AG08395 (cell line): ENCODE measurements around the gene CYRIA.

ENCODE experiments used
- DNase-seq: peaks from one replicate; pipeline ENCODE4 v3.0.0; 2012; ENCODE audit warnings: mixed read lengths, low spot score

CYRIA gene

GRCh38 chr2:16665748-16666448 lies at the start of gene CYRIA:
Gene CYRIA, minus strand, starts transcription at chr2:16665834. Its CDS starts 77,715 bp downstream, at chr2:16588119.
- DNase-seq: peak; percentile 52

DNA sequence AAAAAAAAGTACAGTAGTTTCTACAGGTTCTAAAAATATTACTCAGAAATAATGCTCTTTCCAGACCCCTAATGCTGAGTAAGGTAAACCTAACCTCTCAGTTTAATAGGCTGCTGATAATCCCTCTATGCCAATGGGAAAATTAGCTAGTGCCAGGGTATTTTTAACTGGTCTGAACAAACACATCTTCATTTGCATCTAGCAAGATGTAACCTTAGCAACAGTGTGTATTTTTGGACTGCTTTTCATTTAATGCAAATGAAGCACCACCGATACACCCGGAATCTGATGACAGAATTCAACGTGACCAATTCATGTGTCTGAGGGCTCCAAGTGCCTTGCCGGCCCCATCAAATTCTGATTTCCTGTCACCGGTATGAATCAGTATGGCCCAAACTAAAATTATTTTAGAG lies 47.4 kb upstream of the CYRIA start:
- no peak for DNase-seq

DNA sequence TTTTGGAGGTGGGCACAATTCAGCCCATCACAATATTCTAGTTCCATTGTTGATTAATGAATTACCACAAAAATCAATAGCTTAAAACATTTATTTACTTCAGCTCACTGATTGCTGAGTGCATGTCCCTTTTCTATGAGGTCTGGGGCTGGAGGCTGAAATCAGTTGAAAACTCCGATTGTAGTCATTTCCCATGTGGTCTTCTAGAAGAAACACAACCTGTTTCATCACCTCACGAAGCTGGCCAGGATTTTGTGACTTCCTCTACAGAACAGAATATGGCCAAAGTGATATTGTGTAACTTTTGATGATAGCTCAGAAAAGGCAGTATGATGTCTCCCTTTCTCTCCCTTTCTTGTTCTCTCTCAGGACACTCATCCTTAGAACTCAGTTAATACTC lies 44.1 kb upstream of the CYRIA start:
- DNase-seq: no peak

- DNase-seq: no peak
Observed at GRCh38 chr2:16708173-16708572, 42.5 kb upstream of the CYRIA start.

DNA sequence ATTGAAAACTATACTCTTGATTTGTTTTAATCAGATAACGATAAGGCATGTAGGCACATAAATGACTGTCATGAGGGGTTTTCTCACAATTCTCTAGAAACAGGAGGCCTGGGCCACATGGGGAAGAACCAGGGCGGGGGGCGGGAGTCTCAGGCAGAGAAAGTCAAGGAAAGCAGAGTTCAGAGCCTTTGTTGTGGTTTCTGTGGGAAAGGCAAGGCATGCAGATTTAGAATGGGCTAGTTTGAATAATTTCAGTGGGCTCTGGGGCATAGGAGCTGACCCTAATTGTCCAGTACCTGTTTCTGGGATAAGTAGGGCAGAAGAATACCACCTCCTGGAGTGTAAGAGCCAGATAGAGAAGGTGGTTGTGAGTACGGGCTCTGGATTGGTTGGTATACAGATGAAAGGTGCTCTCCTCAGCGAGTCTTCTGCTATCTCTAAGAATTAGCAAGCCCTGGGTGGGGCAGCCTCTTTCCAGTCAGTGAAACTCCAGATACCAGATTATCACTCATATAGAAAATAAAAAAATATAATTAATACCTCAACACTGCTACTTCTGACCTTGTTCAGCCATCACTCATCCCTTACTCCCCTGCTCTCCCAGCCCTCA lies 41.5 kb upstream of the CYRIA start:
- DNase-seq: no peak

DNA sequence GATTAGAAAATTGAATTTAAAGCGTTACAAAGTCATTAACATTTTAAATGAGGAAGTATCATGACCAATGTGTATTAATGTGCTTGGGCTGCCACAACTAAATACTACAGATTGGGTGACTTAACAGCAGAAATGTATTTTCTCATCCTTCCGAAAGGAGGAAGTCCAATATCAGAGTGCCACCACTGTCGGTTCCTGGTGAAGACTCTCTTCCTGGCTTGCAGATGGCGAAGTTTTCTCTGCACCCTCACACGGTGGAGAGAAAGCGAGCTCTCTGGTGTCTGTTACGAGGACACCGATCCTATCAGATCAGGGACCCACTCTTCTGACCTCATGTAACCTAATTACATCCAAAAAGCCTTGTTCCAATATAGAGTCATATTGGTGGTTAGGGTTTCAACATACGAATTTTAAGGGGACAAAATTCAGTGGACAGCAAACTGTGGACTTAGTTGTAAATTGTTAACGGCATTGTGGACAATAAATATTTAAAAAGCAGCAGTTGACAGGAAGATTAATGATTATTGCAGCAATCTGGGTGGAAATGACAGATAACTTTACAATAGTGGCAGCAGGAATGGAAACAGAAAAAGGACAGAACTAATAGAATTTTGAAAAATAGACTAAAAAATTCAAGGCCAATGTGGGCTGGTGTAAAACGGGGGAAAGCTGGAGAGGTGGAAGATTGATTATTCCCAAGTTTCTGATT lies 35.1 kb upstream of the CYRIA start:
- no peak for DNase-seq

GRCh38 chr2:16693854-16694253 lies 28.2 kb upstream of the CYRIA start:
- no peak for DNase-seq

- DNase-seq: no peak
Observed at GRCh38 chr2:16691261-16691660, 25.6 kb upstream of the CYRIA start.

DNA sequence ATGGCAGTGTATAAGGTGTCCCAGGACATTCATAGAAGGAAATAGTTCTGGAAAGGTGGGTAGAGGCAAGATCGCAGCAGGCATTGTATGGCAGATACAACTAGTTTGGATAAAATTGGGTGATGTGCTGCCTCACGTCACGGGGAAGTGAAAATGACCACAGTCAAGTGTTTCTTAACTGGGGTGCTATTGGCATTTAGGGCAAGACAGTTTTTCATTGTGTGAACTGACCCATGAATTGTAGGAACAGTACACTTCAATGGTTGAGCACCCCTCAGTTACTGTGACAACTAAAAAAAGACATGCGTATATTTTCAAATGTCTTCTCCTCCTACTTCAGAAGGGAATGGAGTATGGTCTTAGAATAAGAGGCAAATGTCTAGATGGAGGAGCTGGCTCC lies 22.3 kb upstream of the CYRIA start:
- no peak for DNase-seq

- DNase-seq: no peak
Observed at GRCh38 chr2:16687222-16687621, 21.6 kb upstream of the CYRIA start.

GRCh38 chr2:16686641-16687040 lies 21.0 kb upstream of the CYRIA start:
- DNase-seq: no peak

DNA sequence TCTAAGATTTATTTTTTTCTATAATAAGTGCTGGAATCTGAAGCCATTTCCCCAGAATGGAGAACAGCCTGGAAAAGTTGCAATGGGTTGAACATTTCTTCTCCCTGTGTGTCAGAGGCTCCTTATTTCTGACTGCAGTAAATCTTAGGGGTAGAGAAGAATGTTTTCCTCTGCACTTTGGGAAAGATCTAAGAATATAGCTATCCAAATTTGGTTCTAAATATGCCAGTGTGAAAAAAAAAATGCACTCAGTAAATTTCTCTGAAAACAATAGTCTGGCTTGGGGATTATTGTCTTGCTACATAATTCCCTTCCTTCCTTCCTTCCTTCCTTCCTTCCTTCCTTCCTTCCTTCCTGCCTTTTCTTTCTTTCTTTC lies 19.7 kb upstream of the CYRIA start:
- DNase-seq: no peak

GRCh38 chr2:16684676-16685339 lies 19.2 kb upstream of the CYRIA start:
- DNase-seq: no peak

DNA sequence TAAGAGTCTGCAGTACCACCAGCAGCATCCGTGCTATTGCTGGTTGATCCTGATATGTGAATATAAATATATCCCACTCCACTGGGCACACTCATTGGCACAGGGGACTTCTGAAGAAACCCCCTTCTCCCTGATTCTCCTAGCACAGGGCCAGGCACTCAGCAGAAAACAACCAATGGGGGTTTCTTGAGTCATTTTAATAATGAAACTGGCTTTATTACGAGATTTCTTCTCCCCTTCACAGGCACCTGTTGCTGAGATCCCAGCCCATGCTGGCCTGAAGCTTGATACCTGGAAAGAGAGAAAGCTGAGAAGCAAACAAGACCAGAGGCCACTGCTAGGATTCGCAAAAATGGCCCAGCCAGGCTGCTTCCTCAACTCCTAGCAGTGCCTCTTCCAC lies 17.9 kb upstream of the CYRIA start:
- DNase-seq: no peak

- DNase-seq: no peak
Observed at GRCh38 chr2:16682431-16683118, 16.9 kb upstream of the CYRIA start.

DNA sequence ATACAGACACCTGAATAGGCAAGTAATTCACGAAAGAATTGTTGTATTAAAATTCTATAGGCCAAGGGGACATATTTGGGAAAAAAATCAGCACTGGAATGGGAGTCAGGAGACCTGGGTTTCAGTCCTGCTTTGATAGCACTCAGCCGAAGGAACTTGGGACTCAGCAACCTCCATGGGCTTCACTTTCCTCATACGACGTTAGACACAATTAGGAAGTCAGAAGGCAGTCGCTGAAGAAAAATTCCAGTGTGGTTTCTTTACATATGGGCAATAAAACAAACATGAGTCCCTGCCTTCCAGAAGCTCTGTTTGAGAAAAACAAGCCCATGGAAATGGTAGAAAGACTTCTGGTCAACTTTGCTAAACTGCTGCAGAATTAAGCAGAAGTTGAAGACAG lies 15.1 kb upstream of the CYRIA start:
- no peak for DNase-seq

DNA sequence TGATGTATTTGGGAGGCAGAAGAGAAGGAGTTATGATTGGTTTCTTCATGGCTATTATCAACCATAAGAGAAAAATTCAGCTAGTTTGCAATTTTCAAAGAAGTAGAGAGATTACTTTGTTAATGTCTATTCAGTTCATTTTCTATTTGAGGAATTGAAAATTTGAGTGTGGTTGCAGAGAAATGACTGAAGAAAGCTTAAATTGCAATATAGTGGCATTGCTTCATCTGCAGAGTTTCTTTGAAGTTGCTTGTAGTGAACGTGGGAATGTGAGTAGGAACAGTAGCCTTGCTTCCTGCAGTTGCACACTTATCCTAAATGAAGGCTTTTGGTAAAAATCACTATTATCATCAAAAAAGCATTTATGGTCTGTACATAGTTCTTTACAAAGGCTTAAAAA lies 14.7 kb upstream of the CYRIA start:
- DNase-seq: no peak

- DNase-seq: no peak
Observed at GRCh38 chr2:16678964-16679363, 13.3 kb upstream of the CYRIA start.

DNA sequence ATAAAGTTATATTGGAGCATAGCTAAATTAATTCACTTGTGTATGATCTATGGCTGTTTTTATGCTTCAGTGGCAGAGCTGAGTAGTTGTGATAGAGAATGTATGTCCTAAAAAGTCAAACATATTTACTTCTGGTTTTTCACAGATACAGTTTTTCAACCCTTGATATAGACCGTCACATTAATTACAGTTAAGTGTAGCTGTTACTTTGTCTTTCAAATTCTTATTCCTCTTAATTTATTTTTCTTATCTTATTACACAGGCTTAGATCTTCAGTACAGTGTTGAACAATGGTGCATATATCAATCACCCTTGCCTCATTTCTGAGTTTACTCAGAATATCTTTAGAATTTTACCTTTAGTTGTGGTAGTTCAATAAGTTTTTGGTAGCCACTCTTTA lies 12.2 kb upstream of the CYRIA start:
- no peak for DNase-seq

GRCh38 chr2:16675781-16676180 lies 10.1 kb upstream of the CYRIA start:
- no peak for DNase-seq

DNA sequence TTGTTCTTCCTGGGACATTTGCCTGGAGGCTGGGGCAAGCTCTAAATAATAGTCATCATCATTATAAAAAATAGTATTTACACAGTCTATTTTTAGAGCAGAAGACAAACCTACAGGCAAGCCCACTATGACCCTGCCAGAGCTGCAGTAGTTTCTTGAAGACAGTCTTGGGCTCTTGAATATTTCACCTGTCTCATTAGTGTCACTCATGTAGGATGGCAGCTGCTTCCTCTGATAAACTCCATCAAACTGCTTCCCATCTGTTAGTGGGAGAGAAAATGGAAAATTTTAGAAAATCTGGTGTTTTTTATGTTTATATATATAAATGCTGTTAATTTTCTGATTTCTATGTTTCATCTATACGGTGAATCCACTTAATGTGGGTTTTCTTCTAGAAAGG lies 8.5 kb upstream of the CYRIA start:
- DNase-seq: no peak

- DNase-seq: no peak
Observed at GRCh38 chr2:16671760-16672159, 6.1 kb upstream of the CYRIA start.
